GM12878 (cell line): ENCODE results near the gene UPP2.

Source experiments
- CBFB ChIP-seq: IDR thresholded peaks from 2 replicates; pipeline ENCODE4 v1.6.1; 2016; ENCODE audit warnings: antibody characterized with exemption, low read depth
- POLR2AphosphoS5 ChIP-seq: IDR thresholded peaks from 2 replicates; pipeline ENCODE4 v1.6.1; 2011; ENCODE audit warnings: mild to moderate bottlenecking, low read length, inconsistent platforms

DNA sequence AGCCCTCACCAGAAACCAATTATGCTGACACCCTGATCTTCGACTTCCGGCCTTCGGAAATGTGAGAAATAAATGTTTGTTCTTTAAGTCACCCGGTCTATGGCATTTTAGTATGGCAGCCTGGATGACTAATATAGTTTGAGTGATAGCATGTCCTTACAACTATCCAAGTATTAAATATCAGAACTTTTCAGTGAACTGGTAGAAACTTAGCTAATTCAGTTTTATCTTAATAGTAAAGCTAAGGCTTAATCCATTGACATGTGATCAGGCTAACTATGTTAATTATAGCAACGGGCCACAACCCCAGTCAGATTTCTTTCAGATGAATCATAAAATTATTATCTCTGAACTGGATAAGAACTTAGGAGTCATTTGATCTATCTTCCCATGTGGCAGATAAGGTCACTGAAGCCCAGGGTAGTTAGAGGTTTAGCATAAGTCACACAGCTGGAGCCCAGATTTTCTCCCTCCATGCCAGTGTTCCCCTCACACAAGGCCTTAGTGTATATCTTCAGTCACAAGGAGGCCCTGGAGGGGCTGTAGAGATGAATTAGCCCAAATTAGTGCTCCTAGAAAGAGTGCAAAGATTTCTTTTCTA, 40.7 kb upstream of the UPP2 start:
- no peak for TF ChIP-seq CBFB
- no peak for TF ChIP-seq POLR2AphosphoS5
